LHCN-M2 (cell line): Measurements from ENCODE around the gene ALOX15. TPM values are rescaled to one million over a fixed set of nuclear protein-coding genes. Genes with fewer than 3 reads are reported as not detected.
"Not testable (repeated sequence)": the region's sequence is repeated elsewhere in the genome, so short reads cannot be mapped to it uniquely, and the experiment has no call there.

Experiments used
- DNase-seq: peaks from one replicate; pipeline ENCODE4 v3.0.0-alpha.2; 2012; ENCODE audit warnings: low read depth
- total RNA-seq: library from RNA; depleted of rRNA; stranded (reverse); fragments of >200 nt; gene quantifications from 2 replicates; pipeline ENCODE4 v1.2.3, GENCODE V29; 2014

ALOX15 gene
- total RNA-seq, 1 experiment from 2014 or later, result not detected

GRCh38 chr17:4594931-4595684 lies 46.4 kb downstream of the ALOX15 start:
- DNase-seq, result no peak

DNA sequence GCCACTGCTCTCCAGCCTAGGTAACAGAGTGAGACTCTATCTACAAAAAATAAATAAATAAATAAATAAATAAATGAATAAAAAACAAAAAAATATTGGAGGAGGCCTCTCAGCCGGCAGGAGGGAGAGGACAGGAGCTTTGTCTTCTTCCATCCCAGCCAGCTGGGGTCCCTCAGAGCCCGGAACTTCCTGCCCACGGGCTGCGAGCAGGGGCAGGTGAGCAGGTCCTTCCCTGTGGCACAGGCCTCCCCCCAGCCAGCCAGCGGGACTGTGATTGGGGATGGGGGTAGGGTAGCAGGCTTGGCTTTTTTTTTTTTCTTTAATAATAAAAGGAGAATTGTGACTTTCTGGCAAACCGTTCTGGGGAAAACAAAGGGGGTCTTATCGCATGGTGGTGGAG lies 47.1 kb downstream of the ALOX15 start:
- no peak for DNase-seq

- DNase-seq, result no peak
Observed at GRCh38 chr17:4593021-4593421, 48.5 kb downstream of the ALOX15 start.

DNA sequence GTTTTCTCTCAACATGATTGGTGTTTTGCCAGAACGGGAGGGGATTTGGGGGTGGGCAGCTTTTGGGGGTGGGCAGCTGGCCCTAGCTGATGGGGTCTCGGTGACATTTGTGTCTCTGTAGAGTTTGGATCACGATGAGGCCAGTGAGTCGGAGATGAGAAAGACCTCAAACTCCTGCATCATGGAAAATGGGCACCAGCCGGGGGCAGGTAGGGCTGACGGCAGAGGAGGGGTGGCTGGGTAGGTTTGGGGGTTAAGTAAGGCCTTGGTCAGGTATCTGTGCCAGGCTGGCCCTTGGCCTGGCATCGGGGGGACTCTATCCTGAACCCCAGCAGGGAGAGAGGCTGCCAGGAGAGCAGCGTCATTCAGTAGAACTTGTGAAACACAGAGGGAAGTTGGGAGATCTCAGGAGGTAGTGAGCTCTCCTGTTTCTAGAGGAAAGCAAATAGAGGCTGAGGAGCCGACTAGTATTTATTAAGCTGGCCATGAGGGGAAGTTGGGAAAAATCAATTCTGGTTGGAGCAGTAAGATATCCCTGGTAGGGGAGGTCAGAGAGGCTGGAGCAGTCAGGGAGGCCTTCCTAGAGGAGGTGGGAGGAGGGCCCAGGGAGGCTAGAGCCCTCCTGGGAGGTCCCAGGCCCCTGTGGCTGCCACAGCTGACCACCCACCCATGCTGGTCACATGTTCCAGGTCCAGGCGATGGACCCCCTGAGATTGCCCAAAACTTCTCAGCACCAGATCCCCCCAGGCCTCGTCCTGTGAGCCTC lies 49.1 kb downstream of the ALOX15 start:
- no peak for DNase-seq

DNA sequence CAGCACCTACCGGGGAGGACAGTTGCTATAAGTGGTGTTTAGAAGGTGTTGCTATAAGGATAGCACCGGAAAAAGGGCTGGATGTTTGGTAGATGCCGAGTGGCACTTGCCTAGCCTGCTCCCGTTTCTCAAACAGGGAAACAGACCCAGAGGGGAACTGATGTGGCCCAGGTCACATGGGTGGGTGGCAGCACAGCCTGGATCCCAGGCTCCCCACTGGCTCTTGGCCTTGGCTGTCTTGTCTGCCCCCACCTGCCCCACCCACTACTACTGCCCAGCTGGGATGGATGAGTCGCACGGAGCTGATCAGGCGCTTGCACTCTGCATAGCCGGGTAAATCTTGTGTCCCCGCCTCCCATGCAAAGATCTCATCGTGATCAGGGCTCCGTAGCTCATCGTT lies 49.9 kb downstream of the ALOX15 start:
- DNase-seq, result no peak

DNA sequence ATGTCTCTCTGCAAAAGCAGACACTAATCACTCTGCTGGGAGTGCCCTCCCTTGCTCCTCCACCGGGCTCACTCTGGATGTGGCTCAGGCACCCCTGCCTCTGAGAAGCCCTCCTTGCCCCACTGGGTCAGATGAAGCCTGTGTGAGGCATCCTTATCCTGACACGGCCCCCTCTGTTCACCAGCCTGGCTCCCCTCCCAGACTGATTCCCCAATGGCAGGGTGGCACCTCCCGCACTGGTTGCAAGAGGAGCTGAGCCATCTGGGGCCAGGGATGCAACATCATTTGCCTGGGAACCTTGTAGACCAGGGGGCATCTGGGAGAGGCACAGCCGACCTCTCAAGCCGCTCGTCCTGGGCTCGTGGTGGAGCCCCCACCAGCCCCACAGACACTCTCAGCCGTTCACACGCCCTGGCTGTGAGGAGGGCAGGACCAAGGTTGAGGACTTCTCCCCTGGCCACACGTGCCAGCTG lies 50.5 kb downstream of the ALOX15 start:
- no peak for DNase-seq

DNA sequence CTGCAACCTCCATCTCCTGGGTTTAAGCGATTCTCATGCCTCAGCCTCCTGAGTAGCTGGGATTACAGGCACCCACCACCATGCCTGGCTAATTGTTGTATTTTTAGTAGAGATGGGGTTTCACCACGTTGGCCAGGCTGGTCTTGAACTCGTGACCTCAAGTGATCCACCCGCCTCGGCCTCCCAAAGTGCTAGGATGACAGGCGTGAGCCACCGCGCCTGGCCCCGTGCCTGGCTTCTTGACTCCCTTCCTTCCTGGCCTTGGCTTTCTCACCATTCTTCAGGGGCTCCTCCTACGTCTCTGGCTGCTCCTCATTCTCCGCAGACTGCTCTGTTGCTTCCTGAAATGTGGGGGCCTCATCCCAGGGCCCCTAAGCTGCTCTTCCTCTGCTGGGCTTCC lies 51.4 kb downstream of the ALOX15 start:
- not testable (repeated sequence) for DNase-seq

DNA sequence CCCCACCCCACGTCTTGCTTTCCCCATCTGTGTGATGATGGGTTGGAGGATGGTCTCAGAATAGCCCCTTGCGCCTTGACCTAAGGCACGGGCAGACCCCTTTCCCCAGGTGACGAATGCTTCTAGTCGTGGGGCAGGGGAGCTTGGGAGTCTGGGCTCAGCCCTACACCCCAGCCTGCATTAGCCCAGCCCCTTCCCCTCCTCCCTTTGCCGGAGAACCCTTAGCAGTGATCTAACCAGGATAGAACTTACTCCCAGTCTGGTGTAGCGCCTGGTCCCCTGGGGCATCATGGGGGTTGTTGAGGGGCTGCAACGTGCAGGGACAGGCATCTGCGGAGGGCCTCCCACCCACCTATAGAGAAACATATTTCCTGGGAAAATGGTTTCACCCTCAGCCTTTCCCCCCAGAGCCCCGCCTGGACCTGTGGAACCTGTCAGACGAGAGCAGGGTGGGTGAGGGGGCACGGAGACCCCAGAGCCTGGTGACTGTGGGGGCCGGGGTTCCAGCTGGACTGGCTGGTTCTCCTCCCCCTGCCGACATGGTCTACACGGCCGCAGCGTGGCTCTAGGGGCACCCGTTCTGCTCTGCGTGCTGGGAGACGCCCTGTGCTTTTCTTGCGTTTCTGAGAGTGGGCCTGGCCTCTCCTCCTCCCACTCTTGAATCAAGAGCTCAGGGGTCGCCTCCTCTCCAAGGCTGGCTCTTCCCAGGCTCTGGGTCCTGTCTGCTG lies 52.4 kb downstream of the ALOX15 start:
- no peak for DNase-seq

- DNase-seq, result no peak
Observed at GRCh38 chr17:4588391-4588790, 53.1 kb downstream of the ALOX15 start.

- no peak for DNase-seq
Observed at GRCh38 chr17:4587803-4588202, 53.7 kb downstream of the ALOX15 start.

DNA sequence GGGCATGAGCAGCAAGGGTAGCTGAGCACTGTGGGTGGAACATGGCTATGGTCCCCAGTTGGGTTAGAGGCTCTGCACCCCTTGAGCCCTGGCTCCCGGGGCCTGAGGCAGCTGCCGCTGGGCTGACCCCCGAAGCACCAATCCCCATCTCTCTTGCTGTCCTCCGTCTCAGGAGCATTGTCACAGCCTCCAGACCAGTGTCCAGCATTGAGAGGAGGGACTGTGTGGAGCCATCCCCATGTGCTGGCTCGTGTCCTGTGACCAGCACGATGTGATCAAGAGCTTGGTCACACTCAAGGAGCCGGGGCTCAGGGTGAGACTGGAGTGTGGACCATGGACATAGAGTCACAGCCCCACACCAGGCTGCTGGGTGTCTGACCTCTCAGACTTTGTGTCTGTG lies 54.3 kb downstream of the ALOX15 start:
- no peak for DNase-seq

- peak; percentile 11 for DNase-seq
Observed at GRCh38 chr17:4586043-4586442, 55.4 kb downstream of the ALOX15 start.

- DNase-seq, result no peak
Observed at GRCh38 chr17:4585638-4585994, 55.9 kb downstream of the ALOX15 start.

DNA sequence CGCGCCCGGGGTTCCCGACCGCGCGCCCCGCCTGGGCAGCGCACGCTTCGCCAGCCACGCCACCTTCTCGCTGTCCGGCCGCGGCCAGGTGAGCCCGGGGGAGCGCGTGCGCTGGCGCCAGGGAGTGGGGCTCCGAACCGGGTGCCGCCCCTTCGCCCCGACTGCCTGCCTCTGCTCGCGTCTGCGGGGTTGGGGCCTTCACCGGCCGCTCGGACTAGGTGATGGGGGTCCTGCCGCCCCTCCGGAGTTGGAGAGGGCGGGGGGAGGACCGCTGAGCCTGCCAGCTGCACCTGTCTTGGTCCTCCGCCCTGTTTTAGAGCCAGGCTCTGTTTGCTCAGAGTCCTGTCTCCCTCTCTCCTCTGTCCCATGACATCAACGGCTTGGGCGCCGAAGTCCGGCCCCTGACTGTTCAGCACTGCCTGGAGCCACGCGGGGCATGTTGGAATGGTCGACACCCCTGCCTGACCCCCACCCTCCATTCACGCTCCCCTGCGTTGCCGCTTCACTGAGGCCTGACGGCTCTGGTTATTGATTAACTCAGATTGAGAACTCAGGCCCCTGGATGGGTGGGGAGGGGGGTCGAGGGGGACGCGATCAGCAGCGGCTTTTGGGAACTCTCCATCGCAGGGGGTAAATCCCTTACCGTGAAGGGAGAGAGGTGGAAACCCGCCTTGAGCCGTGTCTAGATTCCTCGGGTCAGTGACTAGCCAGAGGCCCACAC lies 56.4 kb downstream of the ALOX15 start:
- DNase-seq, result no peak

GRCh38 chr17:4584101-4584916 lies 57.2 kb downstream of the ALOX15 start, which contains the start of gene SMTNL2:
TSS of gene SMTNL2 (plus strand) at chr17:4584529. CDS start at chr17:4584606, 77 bp downstream.
- no peak for DNase-seq

- DNase-seq, result no peak
Observed at GRCh38 chr17:4583782-4584100, 57.7 kb downstream of the ALOX15 start.

GRCh38 chr17:4583206-4583605 lies 58.3 kb downstream of the ALOX15 start:
- no peak for DNase-seq

DNA sequence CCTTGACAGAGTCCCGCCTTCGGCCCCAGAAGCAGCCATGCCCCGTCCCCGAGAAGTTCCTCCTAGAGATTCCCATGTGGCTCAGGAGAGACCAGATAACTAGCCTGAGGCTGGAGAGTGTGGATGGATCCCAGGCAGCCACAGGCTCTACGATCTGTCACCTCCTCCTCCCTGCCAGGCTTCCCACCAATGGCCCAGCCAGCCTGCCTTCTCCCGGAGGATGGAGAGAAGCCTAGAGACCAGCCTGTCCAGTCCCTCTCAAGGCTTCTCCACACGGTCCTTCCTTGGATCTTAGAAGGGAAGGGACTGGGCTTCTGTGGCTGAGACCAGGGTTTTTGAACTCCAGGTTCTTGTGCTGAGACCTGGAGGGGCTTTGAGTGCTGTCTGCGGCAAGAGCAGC lies 58.8 kb downstream of the ALOX15 start:
- no peak for DNase-seq

DNA sequence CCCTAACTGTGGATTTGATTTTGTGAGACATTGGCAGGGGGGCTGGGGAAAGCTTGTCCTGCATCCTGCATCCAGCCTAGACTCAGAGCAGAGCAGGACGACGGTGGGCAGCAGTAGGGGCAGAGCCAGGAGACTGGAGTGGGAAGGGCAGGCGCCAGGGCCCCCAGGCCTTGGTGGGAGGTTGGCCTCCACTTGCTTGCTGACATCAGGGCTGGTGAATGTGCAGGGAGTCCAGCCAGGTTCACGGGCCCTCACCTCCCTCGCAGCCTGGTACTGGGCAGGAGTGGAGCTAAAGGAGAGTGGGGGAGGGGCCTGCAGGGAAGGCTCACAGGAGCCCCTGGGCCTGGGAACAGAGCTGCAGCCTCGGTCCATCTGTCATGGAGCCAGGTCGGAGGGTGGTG lies 59.4 kb downstream of the ALOX15 start:
- DNase-seq, result no peak
